Retinal pigment epithelial cell (primary cell): ENCODE measurements around the gene ACSM5.

ENCODE experiments used
- DNase-seq: peaks from one replicate; pipeline ENCODE4 v3.0.0-alpha.2; 2010; ENCODE audit warnings: low read depth
- H3K4me3 ChIP-seq: 2 replicates; pipeline ENCODE4 v1.5.1; 2011; ENCODE audit warnings: mild to moderate bottlenecking, low read length, control low read depth, moderate library complexity
- CTCF ChIP-seq: conservative IDR thresholded peaks from 2 replicates; pipeline ENCODE4 v1.5.1; 2011; ENCODE audit warnings: low read depth, low read length, control low read depth, inconsistent platforms

ACSM5 gene

GRCh38 chr16:20391045-20391444 lies 18.3 kb upstream of the ACSM5 start:
- no peak for TF ChIP-seq CTCF
- H3K4me3 ChIP-seq = no peak overlapping the region
- DNase-seq = no peak

GRCh38 chr16:20393801-20394577 lies 15.3 kb upstream of the ACSM5 start:
- DNase-seq = no peak
- no peak overlapping the region for H3K4me3 ChIP-seq
- no peak for TF ChIP-seq CTCF

GRCh38 chr16:20395946-20396345 lies 13.4 kb upstream of the ACSM5 start:
- no peak overlapping the region for H3K4me3 ChIP-seq
- DNase-seq = no peak
- no peak for TF ChIP-seq CTCF

GRCh38 chr16:20396846-20397467 lies 12.4 kb upstream of the ACSM5 start:
- no peak for TF ChIP-seq CTCF
- no peak overlapping the region for H3K4me3 ChIP-seq
- DNase-seq = no peak

- H3K4me3 ChIP-seq = no peak overlapping the region
- DNase-seq = no peak
- no peak for TF ChIP-seq CTCF
Observed at GRCh38 chr16:20397468-20398074, 11.8 kb upstream of the ACSM5 start.

GRCh38 chr16:20398603-20399002 lies 10.7 kb upstream of the ACSM5 start:
- no peak for TF ChIP-seq CTCF
- DNase-seq = no peak
- no peak overlapping the region for H3K4me3 ChIP-seq

- no peak for TF ChIP-seq CTCF
- no peak for DNase-seq
Observed at GRCh38 chr16:20399185-20399584, 10.1 kb upstream of the ACSM5 start.

More at GRCh38 chr16:20399185-20399584, 10.1 kb upstream of the ACSM5 start:
- no peak overlapping the region for H3K4me3 ChIP-seq
